Motor neuron (in vitro differentiated cells): ENCODE data around the gene SEMA5B. TPM values are rescaled to one million over a fixed set of nuclear protein-coding genes. Genes with fewer than 3 reads are reported as not detected.

ENCODE experiments used
- ATAC-seq, 8 experiments: fragments of 200-7000 bp; cut with Tn5 transposase; replicated peaks in 6 of 8; 2 replicates each; pipeline ENCODE4 v1.8.0; 2021; ENCODE audit warnings: mild to moderate bottlenecking in 8 of 8, moderate library complexity in 8 of 8
- H3K27ac ChIP-seq, 2 donors: fragments of 250-450 bp; sonication (Bioruptor Pico); 2 replicates each; pipeline ENCODE4 v1.9.0; 2021; ENCODE audit warnings: antibody characterized with exemption in 2 of 2, mild to moderate bottlenecking in 2 of 2, moderate library complexity in 1 of 2
- H3K4me1 ChIP-seq, 2 donors: fragments of 250-450 bp; sonication (Bioruptor Pico); replicated peaks in 1 of 2; 2 replicates each; pipeline ENCODE4 v1.6.1; 2021; ENCODE audit warnings: antibody characterized with exemption in 2 of 2, mild to moderate bottlenecking in 2 of 2, moderate library complexity in 1 of 2
- H3K4me3 ChIP-seq, 5 donors: fragments of 250-450 bp; sonication (Bioruptor Pico); 2 replicates each; pipeline ENCODE4 v1.9.0; 2021; ENCODE audit warnings: antibody characterized with exemption in 5 of 5, mild to moderate bottlenecking in 5 of 5, moderate library complexity in 4 of 5
- WGBS, 10 experiments: fragments of 450-650 bp; shearing (Covaris generic); methylation state at CpG; one replicate each; pipeline ENCODE4 v1.0.0; 2022; 5-methylcytosine and 5-hydroxymethylcytosine counted together
- in situ Hi-C, 9 experiments: fragments of 400-800 bp; cut with MboI; loops; one replicate each; pipeline ENCODE4 v1.15.0; 2021; ENCODE audit warnings: low sequenced_read_pairs in 9 of 9, low pct_unique_long_range_greater_than_20kb in 2 of 9; ENCODE audit not compliant: unreplicated experiment in 9 of 9
- total RNA-seq, 8 experiments: library from RNA; unstranded; fragments of 300-600 nt; gene quantifications; 2 replicates each; pipeline versions ENCODE4 v1.2.3 to v1.2.4, GENCODE V29; 2022

The SEMA5B gene
- total RNA-seq, 8 experiments from 2014 or later = 0.38 to 34.5 (median 21.4) TPM

GRCh38 chr3:122984650-122985049, 42.9 kb downstream of the SEMA5B start:
- 40 to 100% (median 82%) methylated on average over 2 to 3 of the region's 3 CpGs for WGBS, 10 experiments
- in situ Hi-C loops = no loop called here
- no peak overlapping the region for H3K4me3 ChIP-seq
- H3K4me1 ChIP-seq = peaks cover 75% of the 10 kb centered on the region in 2 donors
- ATAC-seq = no peak
- no peak overlapping the region for H3K27ac ChIP-seq

GRCh38 chr3:122984007-122984406, 43.6 kb downstream of the SEMA5B start:
- no peak overlapping the region for H3K27ac ChIP-seq
- in situ Hi-C loops = no loop called here
- H3K4me3 ChIP-seq = no peak overlapping the region
- H3K4me1 ChIP-seq = peaks cover 68 to 73% of the 10 kb centered on the region in 2 donors
- peak in 1 of 8 experiments; percentile 6 for ATAC-seq
- WGBS, 10 experiments = 20 to 100% (median 77%) methylated on average over 1 to 9 of the region's 11 CpGs

GRCh38 chr3:122982216-122983185, 45.1 kb downstream of the SEMA5B start:
- in situ Hi-C loops = no loop called here
- Histone ChIP-seq H3K4me3 (no peak overlapping the region), H3K4me1 (peaks cover 68 to 70% of the 10 kb centered on the region in 2 donors), H3K27ac (peak overlapping the region; percentile 24 to 34)
- 15 to 90% (median 67%) methylated on average over 2 to 8 of the region's 15 CpGs; no CpG with 5 or more reads in 1 of the 10 experiments for WGBS, 10 experiments
- peak in 6 of 8 experiments; percentile 26 to 68 (median 34) for ATAC-seq

- in situ Hi-C loops = no loop called here
Measured at GRCh38 chr3:122979211-122979610, 48.4 kb downstream of the SEMA5B start.

GRCh38 chr3:122978569-122978968, 49.0 kb downstream of the SEMA5B start:
- H3K4me3 ChIP-seq = no peak overlapping the region
- H3K4me1 ChIP-seq = peaks cover 66 to 73% of the 10 kb centered on the region in 2 donors
- ATAC-seq = no peak
- in situ Hi-C loops = no loop called here
- whole genome bisulfite sequencing, 10 experiments = 71 to 92% (median 85%) methylated on average over 2 to 4 of the region's 6 CpGs; no CpG with 5 or more reads in 4 of the 10 experiments
- peak overlapping the region; percentile 60 to 68 for H3K27ac ChIP-seq

More at GRCh38 chr3:122979211-122979610, 48.4 kb downstream of the SEMA5B start:
- peaks cover 66 to 73% of the 10 kb centered on the region in 2 donors for H3K4me1 ChIP-seq
- no peak overlapping the region for H3K27ac ChIP-seq
- no peak overlapping the region for H3K4me3 ChIP-seq
- no peak for ATAC-seq
- 60 to 100% (median 94%) methylated on average over 1 to 8 of the region's 8 CpGs; no CpG with 5 or more reads in 2 of the 10 experiments for WGBS, 10 experiments

- Histone ChIP-seq H3K27ac (peak overlapping the region; percentile 68 to 76), H3K4me1 (peaks cover 63 to 72% of the 10 kb centered on the region in 2 donors), H3K4me3 (no peak overlapping the region)
- 0 to 73% (median 32%) methylated on average over 1 to 7 of the region's 14 CpGs; no CpG with 5 or more reads in 4 of the 10 experiments for WGBS, 10 experiments
- in situ Hi-C loops = no loop called here
- peak; percentile 61 to 77 (median 70) for ATAC-seq
Measured at GRCh38 chr3:122977746-122978466, 49.7 kb downstream of the SEMA5B start.

GRCh38 chr3:122975924-122976293, 51.7 kb downstream of the SEMA5B start:
- Histone ChIP-seq H3K4me1 (peaks cover 51 to 57% of the 10 kb centered on the region in 2 donors), H3K4me3 (no peak overlapping the region), H3K27ac (peak overlapping the region; percentile 75 to 87)
- no peak for ATAC-seq
- in situ Hi-C loops = no loop called here
- WGBS, 10 experiments = 80 to 92% methylated on average over 2 to 4 of the region's 4 CpGs; no CpG with 5 or more reads in 8 of the 10 experiments

DNA sequence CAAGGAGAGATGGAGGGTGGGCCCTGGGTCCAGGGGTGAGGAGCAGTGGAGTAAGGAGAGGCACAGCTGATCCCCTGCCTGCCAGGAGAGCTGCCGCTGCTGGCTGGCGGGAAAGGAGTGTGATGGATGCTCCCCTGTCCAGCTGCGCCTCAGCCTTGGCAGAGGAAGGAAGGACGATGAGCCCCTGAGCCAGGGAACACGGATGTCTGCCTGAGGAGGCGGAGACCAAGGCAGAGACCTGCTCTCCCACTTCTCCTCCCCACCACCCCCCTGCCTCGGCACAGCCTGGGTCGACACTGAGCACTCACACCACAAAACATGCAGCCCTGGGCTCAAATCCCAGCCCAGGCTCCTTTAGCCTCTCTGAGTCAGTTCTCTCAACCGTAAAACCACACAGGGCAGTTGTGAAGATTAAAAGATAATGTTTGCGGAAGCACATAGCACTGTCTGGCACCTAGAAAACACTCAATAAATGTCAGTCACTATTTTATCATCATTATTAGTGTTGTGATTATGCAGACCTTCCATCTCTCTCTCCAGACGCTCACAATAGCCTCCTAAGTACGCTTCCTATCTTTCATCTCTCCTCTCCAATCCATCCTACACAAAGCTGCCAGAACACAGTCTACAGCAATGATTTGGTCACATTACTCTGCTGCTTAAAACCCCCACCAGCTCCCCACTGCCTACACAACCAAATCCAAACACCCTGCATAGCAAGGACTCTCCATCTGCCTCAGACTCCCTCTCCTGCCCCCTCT, 52.2 kb downstream of the SEMA5B start:
- H3K27ac ChIP-seq = peak overlapping the region; percentile 75 to 87
- peak in 7 of 8 experiments; percentile 1 to 79 (median 61) for ATAC-seq
- in situ Hi-C loops = no loop called here

DNA sequence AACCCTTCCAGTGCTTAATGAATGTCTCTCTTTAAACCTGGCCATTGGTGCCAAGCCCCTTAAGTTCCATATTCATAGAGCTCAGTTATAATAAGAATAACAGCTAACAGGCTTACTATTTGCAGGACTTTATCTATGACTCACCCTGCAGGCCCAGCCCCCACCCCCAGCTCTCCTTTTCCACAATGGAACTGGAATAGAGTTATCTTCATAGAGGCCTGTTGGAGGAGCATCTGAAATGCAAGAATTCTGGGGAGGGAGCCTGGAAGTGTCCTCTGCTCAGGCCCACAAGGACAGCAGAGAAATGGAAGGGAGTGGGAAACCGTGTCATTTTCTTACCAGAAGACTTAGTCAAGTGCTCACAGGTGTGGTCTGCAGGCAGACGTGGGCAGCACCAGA, 52.8 kb downstream of the SEMA5B start:
- 20 to 27% (median 20%) methylated on average over 1 to 2 of the region's 2 CpGs; no CpG with 5 or more reads in 7 of the 10 experiments for WGBS, 10 experiments
- in situ Hi-C loops = no loop called here
- Histone ChIP-seq H3K4me3 (peak overlapping the region in 1 of 5 donors; percentile 10), H3K27ac (peak overlapping the region; percentile 75 to 87), H3K4me1 (peaks cover 51 to 57% of the 10 kb centered on the region in 2 donors)
- peak; percentile 20 to 56 (median 44) for ATAC-seq

More for the DNA sequence above, 52.2 kb downstream of the SEMA5B start:
- WGBS, 10 experiments = 23 to 64% (median 27%) methylated on average over 3 to 5 of the region's 12 CpGs; no CpG with 5 or more reads in 5 of the 10 experiments
- Histone ChIP-seq H3K4me1 (peaks cover 51 to 57% of the 10 kb centered on the region in 2 donors), H3K4me3 (peak overlapping the region in 3 of 5 donors; percentile 0 to 10 (median 5))

DNA sequence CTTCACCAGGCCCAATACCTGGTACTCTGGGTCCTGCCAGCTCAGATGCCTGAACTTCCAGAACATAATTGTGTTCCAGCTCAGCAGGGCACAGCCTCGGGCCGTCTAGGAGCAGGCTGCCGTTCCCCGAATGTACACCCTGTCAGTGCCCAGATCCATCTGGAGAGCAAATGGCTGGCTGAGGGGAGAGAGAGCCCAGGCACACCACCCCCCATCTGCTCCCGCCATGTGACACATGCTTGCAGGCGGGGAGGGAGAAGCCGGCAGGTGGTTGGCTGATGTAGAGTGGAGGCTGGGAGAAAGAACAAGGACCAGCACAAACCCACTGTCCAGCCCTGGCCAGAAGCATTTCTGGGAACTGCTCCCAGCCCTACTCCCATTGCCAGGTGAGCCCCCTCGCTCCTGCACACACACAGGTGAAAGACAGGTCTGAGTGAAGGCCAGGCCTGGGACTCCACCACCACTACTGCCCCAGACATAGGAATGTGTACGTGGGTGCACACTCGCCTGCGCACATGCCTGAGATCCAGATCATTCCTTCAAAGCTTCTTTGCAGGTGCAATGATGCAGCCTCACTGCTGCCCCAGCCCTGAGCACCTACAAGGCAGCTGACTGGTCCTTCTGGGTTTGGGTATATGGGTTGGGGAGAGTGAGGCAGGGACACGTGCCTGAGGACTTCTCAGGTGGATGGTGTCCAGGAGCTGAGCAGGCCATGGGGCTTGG, 53.5 kb downstream of the SEMA5B start:
- Histone ChIP-seq H3K4me3 (no peak overlapping the region), H3K4me1 (peaks cover 51 to 52% of the 10 kb centered on the region in 2 donors), H3K27ac (peak overlapping the region; percentile 75 to 87)
- in situ Hi-C loops = no loop called here
- 0 to 81% (median 74%) methylated on average over 1 to 7 of the region's 12 CpGs; no CpG with 5 or more reads in 5 of the 10 experiments for WGBS, 10 experiments
- peak in 7 of 8 experiments; percentile 2 to 25 (median 13) for ATAC-seq

GRCh38 chr3:122972141-122972540, 55.4 kb downstream of the SEMA5B start:
- no peak overlapping the region for H3K4me3 ChIP-seq
- H3K27ac ChIP-seq = no peak overlapping the region
- ATAC-seq = no peak
- 100% methylated on average over 1 of the region's 1 CpG; no CpG with 5 or more reads in 8 of the 10 experiments for WGBS, 10 experiments
- peaks cover 33 to 36% of the 10 kb centered on the region in 2 donors for H3K4me1 ChIP-seq
- in situ Hi-C loops = no loop called here
